Pericardium fibroblast (primary cell): ENCODE data around the gene MDC1. TPM values are rescaled to one million over a fixed set of nuclear protein-coding genes. Genes with fewer than 3 reads are reported as not detected.

Experiments used
- total RNA-seq: library from RNA; depleted of rRNA; stranded (reverse); fragments of >200 nt; gene quantifications from 2 replicates; pipeline ENCODE4 v1.2.3, GENCODE V29; 2015

MDC1 gene
- 5.3 and 5.8 TPM in 2 replicates for total RNA-seq

DNA sequence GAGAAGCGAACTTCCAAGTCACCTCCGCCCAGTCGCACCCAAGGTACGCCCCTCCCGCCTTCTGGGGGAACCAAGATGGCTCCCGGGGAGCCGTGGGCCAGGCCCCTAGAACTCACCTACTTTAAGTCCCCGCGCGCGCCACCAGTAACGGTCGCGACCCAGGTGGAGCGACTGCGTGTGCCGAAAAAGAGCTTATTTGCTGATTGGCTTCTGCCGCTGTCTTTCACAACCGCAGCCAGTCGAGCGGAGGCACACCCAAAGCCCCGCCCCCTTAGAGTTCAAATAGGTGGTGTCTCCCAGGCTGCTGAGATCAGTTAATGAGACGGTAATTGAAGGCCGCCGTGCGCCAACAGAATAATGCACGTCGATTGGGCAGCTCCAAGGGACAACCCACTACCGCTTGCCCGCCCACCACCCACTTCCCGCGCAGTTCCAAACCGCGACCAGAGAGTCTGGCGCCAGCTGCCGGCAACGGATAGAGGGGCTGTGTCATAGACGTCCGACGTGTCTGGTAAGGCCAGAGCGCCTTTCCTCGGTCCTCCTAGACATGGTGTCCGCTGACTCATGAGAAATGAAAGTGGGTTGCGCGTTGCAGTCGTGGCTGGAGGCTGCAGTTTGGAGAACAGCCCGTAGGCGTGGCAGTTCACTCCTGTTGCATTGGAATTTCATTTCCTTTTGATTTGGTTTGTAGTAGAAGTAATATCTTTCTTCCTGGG lies at the start of gene MDC1:
TSS of gene MDC1 (minus strand) at position 153 of the 716 bp plus-strand sequence. CDS start 2,106 bp downstream, outside the sequence.

DNA sequence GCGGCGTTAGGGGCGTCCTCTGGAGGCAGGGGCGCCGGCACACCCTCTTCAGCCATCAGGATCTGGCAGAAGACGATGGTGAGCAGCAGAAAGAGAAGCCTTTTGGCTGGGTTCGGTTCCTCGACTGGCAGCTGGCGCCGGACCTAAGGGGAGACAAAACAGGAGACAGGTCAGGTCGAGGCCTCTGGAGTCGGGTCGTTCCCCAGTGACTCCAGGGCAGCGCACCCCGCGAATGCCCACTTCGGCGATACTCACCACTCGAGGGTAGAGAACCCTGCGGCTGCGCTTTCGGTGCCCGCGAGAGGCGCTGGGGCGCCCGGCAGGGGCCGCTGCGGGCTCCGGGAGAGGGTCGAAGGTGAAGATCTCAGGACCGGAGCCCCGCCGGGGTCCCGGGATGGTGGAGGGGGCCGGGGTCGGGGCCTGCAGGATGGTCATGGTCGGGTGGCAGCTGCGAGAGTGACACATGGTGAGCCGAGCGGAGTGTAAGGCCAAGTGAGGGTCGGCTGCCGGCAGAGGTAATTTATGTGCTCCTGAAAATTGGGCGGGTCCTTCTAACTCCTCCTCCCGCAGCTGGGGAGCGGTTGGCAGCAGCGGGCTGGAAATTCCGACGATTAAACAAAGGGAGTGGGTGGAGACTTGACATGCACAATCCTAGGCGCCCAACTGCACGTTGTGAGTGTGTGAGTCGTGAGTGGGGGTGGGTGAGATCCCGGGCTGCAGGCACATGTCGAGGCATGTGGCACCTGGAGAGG lies 27.1 kb upstream of the MDC1 start, which contains the start of gene IER3:
TSS of gene IER3 (minus strand) at position 494 of the 752 bp plus-strand sequence. CDS start at position 465, 29 bp downstream.

DNA sequence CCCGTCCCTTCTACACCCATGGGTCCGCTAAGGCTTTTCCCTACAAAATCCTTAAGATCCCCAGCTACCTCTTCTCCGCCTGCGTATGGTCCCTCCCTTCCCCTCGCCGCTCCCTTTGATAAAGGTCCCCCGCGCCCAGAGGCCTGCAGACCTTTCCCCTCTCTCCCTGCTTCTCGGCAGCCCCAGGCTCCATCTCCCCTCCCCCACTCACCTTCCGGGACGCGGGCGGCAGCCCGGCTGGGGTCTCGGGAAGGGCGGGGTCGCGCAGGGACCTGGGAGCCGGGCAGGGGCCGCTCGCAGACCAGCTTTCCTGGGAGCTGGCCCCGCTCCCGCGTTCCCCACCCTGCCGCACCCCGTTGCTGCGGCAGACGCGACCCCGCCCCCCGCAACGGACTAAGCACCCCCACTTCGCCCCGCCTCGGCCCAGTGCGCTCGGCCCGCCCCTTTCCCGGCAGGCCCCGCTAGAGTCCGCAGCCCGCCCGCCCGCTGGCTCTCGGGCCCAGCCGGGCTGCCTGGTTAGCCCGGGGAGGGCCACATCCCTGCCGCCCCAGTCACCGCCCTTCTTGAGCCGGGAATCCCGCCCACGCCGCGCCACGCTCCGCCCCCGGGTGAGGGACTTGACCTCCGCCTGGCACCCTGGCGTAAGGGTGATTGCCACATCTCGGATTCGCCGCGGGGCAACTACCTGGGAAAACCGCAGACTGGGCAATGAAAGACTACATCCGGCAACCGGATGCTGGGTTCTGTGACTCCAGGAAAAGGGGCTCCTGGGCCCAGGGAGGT lies 25.4 kb upstream of the MDC1 start, which contains the start of gene FLOT1:
TSS of gene FLOT1 (minus strand) at position 372 of the 783 bp plus-strand sequence. CDS start 498 bp downstream, outside the sequence.

DNA sequence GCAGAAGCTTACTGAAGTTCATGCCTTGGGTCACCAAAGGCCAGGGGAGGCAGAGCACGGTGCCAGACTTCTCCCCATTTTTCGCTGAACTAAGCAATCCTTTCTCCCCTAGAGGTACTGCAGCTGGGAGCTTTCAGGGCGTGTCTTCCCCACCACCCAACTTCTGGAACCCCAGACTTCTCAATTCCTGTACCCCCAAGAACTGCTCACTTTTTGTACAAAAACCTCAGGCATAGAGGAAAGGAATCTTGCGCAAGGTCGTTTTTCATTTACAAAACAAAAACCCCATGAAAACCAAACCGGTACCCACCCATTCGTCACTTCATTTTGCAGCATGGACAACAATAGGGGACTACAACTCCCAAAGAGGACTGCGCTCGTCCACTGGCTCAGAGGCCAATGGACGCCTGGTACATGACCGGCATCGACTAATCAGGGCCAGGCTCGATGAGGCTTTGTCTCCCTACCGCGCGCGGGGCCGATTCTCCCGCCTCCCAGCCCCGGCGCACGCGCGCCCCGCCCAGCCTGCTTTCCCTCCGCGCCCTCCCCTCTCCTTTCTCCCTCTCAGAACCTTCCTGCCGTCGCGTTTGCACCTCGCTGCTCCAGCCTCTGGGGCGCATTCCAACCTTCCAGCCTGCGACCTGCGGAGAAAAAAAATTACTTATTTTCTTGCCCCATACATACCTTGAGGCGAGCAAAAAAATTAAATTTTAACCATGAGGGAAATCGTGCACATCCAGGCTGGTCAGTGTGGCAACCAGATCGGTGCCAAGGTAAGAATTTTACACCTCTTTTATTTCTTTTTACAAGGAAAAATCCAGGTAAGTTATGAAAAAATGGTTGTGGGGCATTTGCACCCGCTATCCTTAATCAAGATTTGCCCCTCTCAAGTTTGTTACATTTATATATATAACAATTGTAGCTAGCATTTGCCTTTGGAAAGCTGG lies 3.0 kb upstream of the MDC1 start, which contains the start of gene TUBB:
TSS of gene TUBB (plus strand) at position 562 of the 947 bp plus-strand sequence. CDS start at position 717, 155 bp downstream.

DNA sequence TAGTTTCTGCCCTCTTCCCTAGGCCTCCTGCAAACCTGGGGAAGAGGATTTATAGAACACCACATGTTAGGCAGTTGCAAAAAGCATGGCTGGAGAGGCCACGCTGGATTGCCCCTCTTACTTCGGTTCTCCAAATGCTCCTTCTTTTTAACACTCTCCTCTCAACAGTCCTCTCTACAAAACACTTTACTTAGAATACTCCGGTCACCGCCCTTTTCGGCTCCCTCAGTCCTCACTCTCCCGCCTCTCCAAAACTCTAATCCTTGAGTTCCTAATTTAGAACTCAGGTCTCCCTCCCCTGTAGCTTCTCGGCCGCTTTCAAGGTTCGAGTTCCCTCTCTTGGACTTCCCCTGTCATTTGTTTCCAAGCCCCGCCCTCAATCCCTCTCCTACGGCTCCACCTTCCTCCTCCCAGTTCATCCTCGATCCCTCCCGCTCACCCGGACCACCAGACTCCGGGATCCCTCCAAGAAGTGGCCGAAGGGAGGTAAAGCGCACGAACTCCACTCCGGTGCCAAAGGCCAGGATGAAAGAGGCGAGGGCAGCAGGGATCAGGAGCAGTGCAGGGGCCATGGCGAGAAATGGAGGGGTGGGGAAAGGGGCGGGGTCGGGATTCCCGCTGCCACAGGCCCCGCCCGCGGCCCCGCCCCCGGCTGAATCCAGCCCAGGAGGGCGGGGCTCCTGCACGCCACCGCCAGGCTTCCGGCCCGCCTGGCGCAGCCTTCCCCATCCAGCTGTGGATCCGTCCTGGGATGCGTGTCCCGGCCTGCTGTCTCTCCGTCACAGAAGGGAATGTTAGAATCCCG lies 26.5 kb downstream of the MDC1 start, which contains the start of gene NRM:
TSS of gene NRM (minus strand) at position 582 of the 805 bp plus-strand sequence. CDS start at position 572, 10 bp downstream.

GRCh38 chr6:30686009-30686907 lies 30.8 kb downstream of the MDC1 start, which contains the start of gene PPP1R18:
TSS of gene PPP1R18 (minus strand) at chr6:30686645. CDS start at chr6:30686018, 627 bp downstream.

GRCh38 chr6:30672445-30673253 lies 44.4 kb downstream of the MDC1 start, which contains the start of gene DHX16:
TSS of gene DHX16 (minus strand) at chr6:30673006. CDS start at chr6:30672841, 165 bp downstream.

Other genes with a start within 250 kb of the MDC1 start
- gene HLA-E, start 227.8 kb downstream of the MDC1 start, total RNA-seq = 190 and 191 TPM in 2 replicates
- 31.5 and 31.9 TPM in 2 replicates for gene GNL1, start 160.8 kb downstream of the MDC1 start, total RNA-seq
- gene PRR3, start 160.0 kb downstream of the MDC1 start, total RNA-seq = 7.8 and 8.3 TPM in 2 replicates
- gene ABCF1, start 145.8 kb downstream of the MDC1 start, total RNA-seq = 33.5 and 38.4 TPM in 2 replicates
- 19.8 and 25.2 TPM in 2 replicates for gene PPP1R10, start 100.0 kb downstream of the MDC1 start, total RNA-seq
- gene MRPS18B, start 99.4 kb downstream of the MDC1 start, total RNA-seq = 43.6 and 48.1 TPM in 2 replicates
- gene ATAT1, start 90.4 kb downstream of the MDC1 start, total RNA-seq = 2.0 and 7.9 TPM in 2 replicates
- 4.9 and 5.7 TPM in 2 replicates for gene C6orf136, start 70.1 kb downstream of the MDC1 start, total RNA-seq
- gene DHX16, start 44.3 kb downstream of the MDC1 start, total RNA-seq = 21.2 and 21.7 TPM in 2 replicates
- gene PPP1R18, start 30.6 kb downstream of the MDC1 start, total RNA-seq = 51.4 and 61.3 TPM in 2 replicates
- gene NRM, start 26.3 kb downstream of the MDC1 start, total RNA-seq = 5.0 and 11.1 TPM in 2 replicates
- gene TUBB, start 3.1 kb upstream of the MDC1 start, total RNA-seq = 494 and 629 TPM in 2 replicates
- gene FLOT1, start 25.4 kb upstream of the MDC1 start, total RNA-seq = 117 and 118 TPM in 2 replicates
- gene IER3, start 27.3 kb upstream of the MDC1 start, total RNA-seq = 52.7 and 165 TPM in 2 replicates
- gene DDR1, start 167.2 kb upstream of the MDC1 start, total RNA-seq = 51.3 and 85.0 TPM in 2 replicates
- 9.6 and 10.3 TPM in 2 replicates for gene GTF2H4, start 190.9 kb upstream of the MDC1 start, total RNA-seq
- gene VARS2, start 197.0 kb upstream of the MDC1 start, total RNA-seq = 15.2 and 16.9 TPM in 2 replicates
- not detected in 2 replicates for gene SFTA2, start 214.9 kb upstream of the MDC1 start, total RNA-seq
- not detected in 2 replicates for gene MUCL3, start 223.7 kb upstream of the MDC1 start, total RNA-seq